ENCODE measurements around the gene CSPG4. TPM values are rescaled to one million over a fixed set of nuclear protein-coding genes. Genes with fewer than 3 reads are reported as not detected.

CSPG4 gene
- total and polyA plus RNA-seq, 9 of the 15 experiments (the other 6 are each of a cell fraction or from before 2014, with no cell fraction given) = under 0.01 to 0.07 (median 0.04) TPM; not detected in 5

DNA sequence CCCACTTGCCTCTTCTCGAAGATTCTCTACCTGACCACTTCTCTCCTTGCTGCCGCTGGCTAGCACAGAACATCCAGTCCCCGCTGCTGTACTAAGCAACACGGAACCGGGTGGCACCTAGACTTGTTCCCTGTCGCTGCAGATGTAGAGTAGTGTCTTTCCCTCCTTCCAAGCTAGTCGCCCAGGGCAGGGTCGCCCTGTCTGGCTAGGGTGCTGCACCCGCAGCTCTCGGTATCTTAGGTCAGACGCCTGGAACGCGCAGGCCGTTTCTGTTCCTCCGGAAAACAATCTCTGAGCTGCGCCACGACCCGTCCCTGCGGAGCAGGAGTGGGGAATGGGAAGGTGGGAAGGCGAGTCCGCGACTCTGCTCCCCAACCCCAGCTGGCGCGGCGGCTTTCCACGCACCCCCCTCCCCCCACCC, 65.7 kb downstream of the CSPG4 start:
- no peaks in the 10 kb centered on the region for H3K27me3 ChIP-seq (ENCODE audit: control insufficient read depth in 2 of 2, insufficient read depth in 2 of 2, low read length in 2 of 2)
- ChIA-PET CTCF (ENCODE audit: low intra/inter-chr PET ratio) (no interaction called here), POLR2A (interaction anchor here (0.6 to 1.9 kb wide), 6 partner anchors 13 to 186 kb away, joined by 3 to 16 read pairs (median 4); partner anchors contain the start of genes PTPN9 and SNUPN)
- H3K4me3 ChIP-seq = peak overlapping the region; percentile 79
- H3K9ac ChIP-seq (ENCODE audit: insufficient read depth in 1 of 2, low read depth in 2 of 2, low read length in 2 of 2) = peak overlapping the region; percentile 86 to 97
- H3K79me2 ChIP-seq (ENCODE audit: control insufficient read depth, insufficient read depth, low read length) = peaks cover 52% of the 10 kb centered on the region
- no TSS peak for BruUV-seq (replicated peaks)
- ATAC-seq = peak; percentile 3
- intact Hi-C loops (cut with micrococcal nuclease) = no loop called here
- no peaks in the 10 kb centered on the region for H3K9me3 ChIP-seq (replicated peaks; ENCODE audit: control insufficient read depth, insufficient read depth, low read depth, low read length)
- peak; percentile 15 for FAIRE-seq
- peak overlapping the region; percentile 98 for H2AFZ ChIP-seq (ENCODE audit: low read depth, low read length)
- H3K4me1 ChIP-seq (replicated peaks in 1 of 2; ENCODE audit: control insufficient read depth in 2 of 2, insufficient read depth in 2 of 2, low read length in 2 of 2) = peaks cover 42 to 53% of the 10 kb centered on the region in 2 experiments
- no peaks in the 10 kb centered on the region for H3K9me1 ChIP-seq (ENCODE audit: control insufficient read depth, insufficient read depth, low read length)
- peak overlapping the region; percentile 81 for H3K27ac ChIP-seq (ENCODE audit: extremely low read depth, low read depth, low read length)
- peak in 2 of 4 experiments; percentile 34 to 38 for DNase-seq (ENCODE audit: extremely low read depth in 1 of 4, low spot score in 3 of 4)
- peaks cover 15% of the 10 kb centered on the region; the same call in 2 of the 3 replicates for H3K36me3 ChIP-seq (ENCODE audit: control insufficient read depth, insufficient read depth, low read length)
- H4K20me1 ChIP-seq (replicated peaks; ENCODE audit: control insufficient read depth, insufficient read depth, low read length) = no peaks in the 10 kb centered on the region
- WGBS (ENCODE audit: insufficient coverage, low coverage, missing lambda C conversion rate) = 6% methylated on average over 22 of the region's 26 CpGs
- H3K4me2 ChIP-seq (ENCODE audit: insufficient read depth, low read length) = peak overlapping the region; percentile 96
- in situ Hi-C loops (cut with MboI) = no loop called here
- TF ChIP-seq ZC3H4 (CRISPR knock-in tag; IDR thresholded peaks at IDR 0.05; ENCODE audit: borderline replicate concordance) (no peak), MEIS2 (IDR thresholded peaks at IDR 0.05; ENCODE audit: partially characterized antibody) (no peak), ZNF76 (CRISPR knock-in tag; IDR thresholded peaks at IDR 0.05; ENCODE audit: borderline replicate concordance) (no peak), TAF9B (IDR thresholded peaks at IDR 0.05; ENCODE audit: partially characterized antibody) (no peak), EWSR1 (IDR thresholded peaks at IDR 0.05; ENCODE audit: borderline replicate concordance, low read depth, partially characterized antibody) (no peak), TCF7 (IDR thresholded peaks at IDR 0.05; ENCODE audit: borderline replicate concordance) (no peak), U2AF1 (optimal IDR thresholded peaks at IDR 0.05; ENCODE audit: low read depth, low read length) (no peak), CBFB (CRISPR knock-in tag; IDR thresholded peaks at IDR 0.05) (peak; percentile 66; the same call in 1 of the 2 replicates), ZKSCAN8 (CRISPR knock-in tag; IDR thresholded peaks at IDR 0.05) (no peak), SAP30 (IDR thresholded peaks at IDR 0.05; ENCODE audit: borderline replicate concordance, insufficient read depth, low read depth, low read length, poor library complexity, severe bottlenecking) (peak; percentile 25), MTA2 (IDR thresholded peaks at IDR 0.05; ENCODE audit: low read depth) (no peak), KLF1 (tag; IDR thresholded peaks at IDR 0.05) (no peak), CBX5 (IDR thresholded peaks at IDR 0.05; ENCODE audit: borderline replicate concordance, low read depth) (0 out of 2 replicates have a peak, but pooled peaks have one; percentile 3), HEY1 (CRISPR knock-in tag; IDR thresholded peaks at IDR 0.05; ENCODE audit: borderline replicate concordance) (no peak)
- TF ChIP-seq, protein P1, sequence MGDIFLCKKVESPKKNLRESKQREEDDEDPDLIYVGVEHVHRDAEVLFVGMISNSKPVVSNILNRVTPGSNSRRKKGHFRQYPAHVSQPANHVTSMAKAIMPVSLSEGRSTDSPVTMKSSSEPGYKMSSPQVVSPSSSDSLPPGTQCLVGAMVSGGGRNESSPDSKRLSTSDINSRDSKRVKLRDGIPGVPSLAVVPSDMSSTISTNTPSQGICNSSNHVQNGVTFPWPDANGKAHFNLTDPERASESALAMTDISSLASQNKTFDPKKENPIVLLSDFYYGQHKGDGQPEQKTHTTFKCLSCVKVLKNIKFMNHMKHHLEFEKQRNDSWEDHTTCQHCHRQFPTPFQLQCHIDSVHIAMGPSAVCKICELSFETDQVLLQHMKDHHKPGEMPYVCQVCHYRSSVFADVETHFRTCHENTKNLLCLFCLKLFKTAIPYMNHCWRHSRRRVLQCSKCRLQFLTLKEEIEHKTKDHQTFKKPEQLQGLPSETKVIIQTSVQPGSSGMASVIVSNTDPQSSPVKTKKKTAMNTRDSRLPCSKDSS (IDR thresholded peaks at IDR 0.05; ENCODE audit: low read depth, partially characterized antibody) = no peak
- TF ChIP-seq, protein P2, sequence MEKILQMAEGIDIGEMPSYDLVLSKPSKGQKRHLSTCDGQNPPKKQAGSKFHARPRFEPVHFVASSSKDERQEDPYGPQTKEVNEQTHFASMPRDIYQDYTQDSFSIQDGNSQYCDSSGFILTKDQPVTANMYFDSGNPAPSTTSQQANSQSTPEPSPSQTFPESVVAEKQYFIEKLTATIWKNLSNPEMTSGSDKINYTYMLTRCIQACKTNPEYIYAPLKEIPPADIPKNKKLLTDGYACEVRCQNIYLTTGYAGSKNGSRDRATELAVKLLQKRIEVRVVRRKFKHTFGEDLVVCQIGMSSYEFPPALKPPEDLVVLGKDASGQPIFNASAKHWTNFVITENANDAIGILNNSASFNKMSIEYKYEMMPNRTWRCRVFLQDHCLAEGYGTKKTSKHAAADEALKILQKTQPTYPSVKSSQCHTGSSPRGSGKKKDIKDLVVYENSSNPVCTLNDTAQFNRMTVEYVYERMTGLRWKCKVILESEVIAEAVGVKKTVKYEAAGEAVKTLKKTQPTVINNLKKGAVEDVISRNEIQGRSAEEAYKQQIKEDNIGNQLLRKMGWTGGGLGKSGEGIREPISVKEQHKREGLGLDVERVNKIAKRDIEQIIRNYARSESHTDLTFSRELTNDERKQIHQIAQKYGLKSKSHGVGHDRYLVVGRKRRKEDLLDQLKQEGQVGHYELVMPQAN (IDR thresholded peaks at IDR 0.05; ENCODE audit: borderline replicate concordance) = 0 out of 2 replicates have a peak, but pooled peaks have one; percentile 12
- TF ChIP-seq, protein P3, sequence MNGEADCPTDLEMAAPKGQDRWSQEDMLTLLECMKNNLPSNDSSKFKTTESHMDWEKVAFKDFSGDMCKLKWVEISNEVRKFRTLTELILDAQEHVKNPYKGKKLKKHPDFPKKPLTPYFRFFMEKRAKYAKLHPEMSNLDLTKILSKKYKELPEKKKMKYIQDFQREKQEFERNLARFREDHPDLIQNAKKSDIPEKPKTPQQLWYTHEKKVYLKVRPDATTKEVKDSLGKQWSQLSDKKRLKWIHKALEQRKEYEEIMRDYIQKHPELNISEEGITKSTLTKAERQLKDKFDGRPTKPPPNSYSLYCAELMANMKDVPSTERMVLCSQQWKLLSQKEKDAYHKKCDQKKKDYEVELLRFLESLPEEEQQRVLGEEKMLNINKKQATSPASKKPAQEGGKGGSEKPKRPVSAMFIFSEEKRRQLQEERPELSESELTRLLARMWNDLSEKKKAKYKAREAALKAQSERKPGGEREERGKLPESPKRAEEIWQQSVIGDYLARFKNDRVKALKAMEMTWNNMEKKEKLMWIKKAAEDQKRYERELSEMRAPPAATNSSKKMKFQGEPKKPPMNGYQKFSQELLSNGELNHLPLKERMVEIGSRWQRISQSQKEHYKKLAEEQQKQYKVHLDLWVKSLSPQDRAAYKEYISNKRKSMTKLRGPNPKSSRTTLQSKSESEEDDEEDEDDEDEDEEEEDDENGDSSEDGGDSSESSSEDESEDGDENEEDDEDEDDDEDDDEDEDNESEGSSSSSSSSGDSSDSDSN (IDR thresholded peaks at IDR 0.05; ENCODE audit: borderline replicate concordance in 1 of 2, low read depth in 2 of 2, low read length in 2 of 2) = peak in 1 of 2 experiments; percentile 68; a peak in 1 of 4 replicates
